H9 (cell line): ENCODE data around the gene TAGLN3. TPM values are rescaled to one million over a fixed set of nuclear protein-coding genes. Genes with fewer than 3 reads are reported as not detected.

Experiments used
- DNase-seq: peaks from one replicate; pipeline ENCODE4 v3.0.0-alpha.2; 2017
- H2AFZ ChIP-seq: one replicate; pipeline ENCODE4 v1.6.1; 2013; ENCODE audit warnings: mild to moderate bottlenecking, low read length, control low read depth, moderate library complexity
- H2AK5ac ChIP-seq: 2 replicates; pipeline ENCODE4 v1.6.1; 2013; ENCODE audit warnings: low read length, control low read depth, mixed read lengths; ENCODE audit not compliant: insufficient read length
- H2BK120ac ChIP-seq: one replicate; pipeline ENCODE4 v1.6.1; 2013; ENCODE audit warnings: low read depth, mild to moderate bottlenecking, low read length, control low read depth, inconsistent platforms; ENCODE audit not compliant: poor library complexity, severe bottlenecking
- H2BK12ac ChIP-seq: 2 replicates; pipeline ENCODE4 v1.6.1; 2013; ENCODE audit warnings: low read length, control low read depth, mixed read lengths, low read depth; ENCODE audit not compliant: insufficient read length
- H2BK15ac ChIP-seq: 2 replicates; pipeline ENCODE4 v1.6.1; 2013; ENCODE audit warnings: low read depth, low read length, control low read depth
- H2BK20ac ChIP-seq: one replicate; pipeline ENCODE4 v1.6.1; 2013; ENCODE audit warnings: low read depth, mild to moderate bottlenecking, low read length, control low read depth, inconsistent platforms; ENCODE audit not compliant: poor library complexity, severe bottlenecking
- H2BK5ac ChIP-seq: 2 replicates; pipeline ENCODE4 v1.6.1; 2013; ENCODE audit warnings: low read length, control low read depth, mixed read lengths; ENCODE audit not compliant: insufficient read length
- H3K14ac ChIP-seq: 2 replicates; pipeline ENCODE4 v1.6.1; 2013; ENCODE audit warnings: low read length, control low read depth; ENCODE audit not compliant: insufficient read depth
- H3K18ac ChIP-seq: 2 replicates; pipeline ENCODE4 v1.6.1; 2013; ENCODE audit warnings: low read depth, mild to moderate bottlenecking, mixed read lengths, low read length, control low read depth; ENCODE audit not compliant: insufficient read length
- H3K23ac ChIP-seq: 2 replicates; pipeline ENCODE4 v1.6.1; 2013; ENCODE audit warnings: low read length, control low read depth, mixed read lengths, low read depth; ENCODE audit not compliant: insufficient read length
- H3K23me2 ChIP-seq: 2 replicates; pipeline ENCODE4 v1.6.1; 2013; ENCODE audit warnings: low read depth, mild to moderate bottlenecking, mixed read lengths, low read length, control low read depth; ENCODE audit not compliant: insufficient read length, poor library complexity, severe bottlenecking
- H3K27ac ChIP-seq: 2 replicates; pipeline ENCODE4 v1.5.1; 2013; ENCODE audit warnings: low read length, control low read depth, mixed read lengths, low read depth; ENCODE audit not compliant: insufficient read length
- H3K27me3 ChIP-seq: 2 replicates; pipeline ENCODE4 v1.6.1; 2013; ENCODE audit warnings: low read length, control low read depth, inconsistent platforms; ENCODE audit not compliant: insufficient read depth
- H3K4ac ChIP-seq: 2 replicates; pipeline ENCODE4 v1.6.1; 2013; ENCODE audit warnings: low read depth, mild to moderate bottlenecking, control low read depth, inconsistent platforms, low read length, moderate library complexity
- H3K4me1 ChIP-seq: 2 replicates; pipeline ENCODE4 v1.6.1; 2013; ENCODE audit warnings: low read length, control low read depth, inconsistent platforms; ENCODE audit not compliant: insufficient read depth
- H3K4me2 ChIP-seq: 2 replicates; pipeline ENCODE4 v1.6.1; 2013; ENCODE audit warnings: low read length, control low read depth, mixed read lengths; ENCODE audit not compliant: insufficient read length, insufficient read depth
- H3K56ac ChIP-seq: 2 replicates; pipeline ENCODE4 v1.6.1; 2013; ENCODE audit warnings: low read depth, mild to moderate bottlenecking, mixed read lengths, low read length, control low read depth; ENCODE audit not compliant: insufficient read length
- H3K79me1 ChIP-seq: 2 replicates; pipeline ENCODE4 v1.6.1; 2013; ENCODE audit warnings: low read depth, mild to moderate bottlenecking, moderate library complexity, low read length, control low read depth, inconsistent platforms; ENCODE audit not compliant: insufficient read depth, poor library complexity, severe bottlenecking
- H3K79me2 ChIP-seq: 2 replicates; pipeline ENCODE4 v1.6.1; 2013; ENCODE audit warnings: low read length, control low read depth, inconsistent platforms; ENCODE audit not compliant: insufficient read depth
- H3K9ac ChIP-seq: 2 replicates; pipeline ENCODE4 v1.6.1; 2013; ENCODE audit warnings: low read length, control low read depth, mixed read lengths; ENCODE audit not compliant: insufficient read length; ENCODE audit errors: extremely low read depth
- H3K9me3 ChIP-seq: one replicate; pipeline ENCODE4 v1.6.1; 2013; ENCODE audit warnings: low read depth, low read length, inconsistent platforms; ENCODE audit not compliant: control insufficient read depth
- H3T11ph ChIP-seq: one replicate; pipeline ENCODE4 v1.6.1; 2013; ENCODE audit warnings: mild to moderate bottlenecking, low read length, control low read depth, inconsistent platforms
- H4K20me1 ChIP-seq: one replicate; pipeline ENCODE4 v1.6.1; 2013; ENCODE audit not compliant: control insufficient read depth, insufficient read length, insufficient read depth
- H4K5ac ChIP-seq: 2 replicates; pipeline ENCODE4 v1.6.1; 2013; ENCODE audit warnings: low read depth, mild to moderate bottlenecking, mixed read lengths, low read length, control low read depth; ENCODE audit not compliant: insufficient read length
- H4K8ac ChIP-seq: replicated peaks from 2 replicates; pipeline ENCODE4 v1.6.1; 2013; ENCODE audit warnings: low read length, control low read depth, mixed read lengths, low read depth; ENCODE audit not compliant: insufficient read length
- H4K91ac ChIP-seq: 2 replicates; pipeline ENCODE4 v1.6.1; 2013; ENCODE audit warnings: low read depth, mild to moderate bottlenecking, moderate library complexity, mixed read lengths, low read length, control low read depth; ENCODE audit not compliant: insufficient read length
- H3K27ac Mint-ChIP-seq, 3 experiments: 2 replicates in 2 of 3; 3 replicates in 1 of 3; pipeline ENCODE4 v1.8.0; 2020 to 2021; ENCODE audit warnings: mixed read lengths in 3 of 3, mild to moderate bottlenecking in 1 of 3, moderate library complexity in 1 of 3
- H3K27me3 Mint-ChIP-seq: 2 replicates; pipeline ENCODE4 v1.8.0; 2021; ENCODE audit warnings: low read depth, mild to moderate bottlenecking, moderate library complexity, mixed read lengths
- H3K36me3 Mint-ChIP-seq, 3 experiments: 2 replicates in 2 of 3; 3 replicates in 1 of 3; pipeline ENCODE4 v1.8.0; 2020 to 2021; ENCODE audit warnings: low read depth in 3 of 3, mixed read lengths in 3 of 3; ENCODE audit not compliant: insufficient read depth in 1 of 3
- H3K4me1 Mint-ChIP-seq, 2 experiments: 2 replicates each; pipeline ENCODE4 v1.8.0; 2020; ENCODE audit warnings: mixed read lengths in 2 of 2
- H3K4me3 Mint-ChIP-seq, 2 experiments: 2 replicates in 1 of 2; 3 replicates in 1 of 2; pipeline ENCODE4 v1.8.0; 2020 to 2021; ENCODE audit warnings: mild to moderate bottlenecking in 2 of 2, mixed read lengths in 2 of 2, moderate library complexity in 1 of 2
- H3K9me3 Mint-ChIP-seq, 2 experiments: 2 replicates in 1 of 2; 3 replicates in 1 of 2; pipeline ENCODE4 v1.8.0; 2020; ENCODE audit warnings: mild to moderate bottlenecking in 2 of 2, mixed read lengths in 2 of 2, moderate library complexity in 1 of 2
- CTCF ChIP-seq: fragments of 200-600 bp; sonication (generic); conservative IDR thresholded peaks from 3 replicates; pipeline ENCODE4 v1.8.0; 2021; ENCODE audit warnings: antibody characterized with exemption, mild to moderate bottlenecking
- WGBS: extraction: QIAGEN DNeasy Blood & Tissue Kit; methylation state at CpG from one replicate; pipeline ENCODE4 v1.1.7; 2013; ENCODE audit warnings: missing lambda C conversion rate, low lambda C conversion rate, mixed read lengths; ENCODE audit not compliant: insufficient read length; ENCODE audit errors: extremely low coverage; 5-methylcytosine and 5-hydroxymethylcytosine counted together
- total RNA-seq: library from RNA; stranded (reverse); gene quantifications from 2 replicates; pipeline ENCODE4 v1.2.1, GENCODE V29; 2021

Gene TAGLN3
- total RNA-seq, 1 experiment from 2014 or later: 6.4 TPM

- Histone ChIP-seq H3K79me1 (no peaks in the 10 kb centered on the region), H2AK5ac (no peak overlapping the region), H2BK15ac (no peak overlapping the region), H3K4me1 (no peaks in the 10 kb centered on the region), H3T11ph (no peak overlapping the region), H4K91ac (no peak overlapping the region), H3K23ac (no peak overlapping the region), H2AFZ (no peak overlapping the region), H3K9ac (no peak overlapping the region), H3K56ac (no peak overlapping the region), H2BK120ac (no peak overlapping the region), H3K23me2 (no peaks in the 10 kb centered on the region), H4K5ac (no peak overlapping the region), H3K27me3 (no peaks in the 10 kb centered on the region), H3K18ac (no peak overlapping the region), H2BK5ac (no peak overlapping the region), H3K4ac (no peak overlapping the region), H4K8ac (no peak overlapping the region), H3K79me2 (no peaks in the 10 kb centered on the region), H4K20me1 (no peaks in the 10 kb centered on the region), H2BK20ac (no peak overlapping the region), H3K4me2 (no peak overlapping the region), H3K9me3 (no peaks in the 10 kb centered on the region), H2BK12ac (no peak overlapping the region), H3K14ac (no peak overlapping the region), H3K27ac (no peak overlapping the region)
- Mint-ChIP-seq H3K9me3 (peaks cover 0 to 7% of the 10 kb centered on the region in 2 experiments; a peak in 1 of 5 replicates), H3K27ac (no peak overlapping the region), H3K36me3 (peaks cover 0 to 4% (median 0%) of the 10 kb centered on the region in 3 experiments; a peak in 1 of 7 replicates), H3K27me3 (no peaks in the 10 kb centered on the region), H3K4me1 (no peaks in the 10 kb centered on the region), H3K4me3 (no peak overlapping the region)
- DNase-seq: no peak
- WGBS: no CpG with 5 or more reads among the region's 1 CpG
- TF ChIP-seq CTCF: no peak
These were observed 21.0 kb downstream of the TAGLN3 start for GRCh38 chr3:112019716-112020115.
